Left lung (tissue), 10 donors: ENCODE results near the gene NR6A1. TPM values are rescaled to one million over a fixed set of nuclear protein-coding genes. Genes with fewer than 3 reads are reported as not detected.

Experiments used
- ATAC-seq: fragments of 200-7000 bp; cut with Tn5 transposase; one replicate; pipeline ENCODE4 v1.9.1; 2020; ENCODE audit warnings: moderate library complexity
- DNase-seq, 4 donors: peaks; one replicate each; pipeline ENCODE4 v3.0.0-alpha.2; 2013 to 2020
- H3K27ac ChIP-seq, 2 donors: fragments of 200-600 bp; sonication (generic) in 1 of 2; one replicate each; pipeline versions ENCODE4 v1.5.0 to v1.8.0; 2020 to 2021
- H3K27me3 ChIP-seq, 2 donors: fragments of 200-600 bp; sonication (generic) in 1 of 2; one replicate each; pipeline versions ENCODE4 v1.5.0 to v1.8.0; 2020 to 2021
- H3K36me3 ChIP-seq, 2 donors: fragments of 200-600 bp; sonication (generic) in 1 of 2; one replicate each; pipeline versions ENCODE4 v1.5.0 to v1.8.0; 2020 to 2021
- H3K4me1 ChIP-seq, 2 donors: fragments of 200-600 bp; one replicate each; pipeline ENCODE4 v1.8.0; 2021
- H3K4me3 ChIP-seq, 2 donors: fragments of 200-600 bp; sonication (generic) in 1 of 2; one replicate each; pipeline versions ENCODE4 v1.5.0 to v1.8.0; 2020 to 2021; ENCODE audit warnings: mild to moderate bottlenecking in 1 of 2
- H3K9me3 ChIP-seq, 2 donors: fragments of 200-600 bp; sonication (generic) in 1 of 2; one replicate each; pipeline versions ENCODE4 v1.5.0 to v1.8.0; 2020 to 2021
- CTCF ChIP-seq, 2 donors: fragments of 200-600 bp; sonication (generic) in 1 of 2; IDR thresholded peaks; one replicate each; pipeline versions ENCODE4 v1.5.0 to v1.8.0; 2021; ENCODE audit warnings: antibody characterized with exemption in 2 of 2
- intact Hi-C, 2 donors: fragments of 100-400 bp; cut with DNase I; formaldehyde crosslinking; loops; one replicate each; pipeline versions ENCODE4 v1.11.2 to v1.14.2; 2022
- polyA plus RNA-seq, 6 donors: library from polyadenylated mRNA; unstranded; fragments of 120-200 nt; gene quantifications; one replicate each; pipeline ENCODE4 v1.2.1, GENCODE V29; 2013; ENCODE audit not compliant: insufficient read length in 6 of 6
- total RNA-seq, 2 donors: library from RNA; stranded (reverse); fragmentation: NEBNext Ultra II Directional; extraction: Animal tissue kit (Norgen Biotek cat#: 25700); gene quantifications; one replicate each; pipeline ENCODE4 v1.2.1, GENCODE V29; 2021
- donor health status: DM: no; HTN: yes; CAD: no.
- donor health status: DM: no; HTN: no; CAD: no.

The NR6A1 gene
- total and polyA plus RNA-seq, 8 donors: 1.2 to 4.1 (median 1.7) TPM

- H3K27ac ChIP-seq: peak overlapping the region; percentile 57 to 77
- DNase-seq: no peak
- intact Hi-C loops: no loop called here
Observed at GRCh38 chr9:124770359-124771020, 621 bp downstream of the NR6A1 start.

GRCh38 chr9:124769549-124770358 lies 1.4 kb downstream of the NR6A1 start:
- peak overlapping the region; percentile 42 to 57 for H3K27ac ChIP-seq
- DNase-seq (peak in 2 of 4 donors; percentile 54 to 92), ATAC-seq (peak; percentile 6)
- no peaks in the 10 kb centered on the region for H3K9me3 ChIP-seq
- intact Hi-C loops: no loop called here
- H3K4me1 ChIP-seq: peaks cover 0 to 57% of the 10 kb centered on the region in 2 donors
- peaks cover 26 to 59% of the 10 kb centered on the region in 2 donors for H3K27me3 ChIP-seq
- no peak for TF ChIP-seq CTCF (IDR thresholded peaks at IDR 0.05)
- no peaks in the 10 kb centered on the region for H3K36me3 ChIP-seq
- H3K4me3 ChIP-seq: peak overlapping the region; percentile 71 to 78

More at GRCh38 chr9:124770359-124771020, 621 bp downstream of the NR6A1 start:
- no peak for TF ChIP-seq CTCF (IDR thresholded peaks at IDR 0.05)
- Histone ChIP-seq H3K4me3 (peak overlapping the region; percentile 71 to 78), H3K9me3 (no peaks in the 10 kb centered on the region), H3K27me3 (peaks cover 26 to 55% of the 10 kb centered on the region in 2 donors), H3K4me1 (peaks cover 0 to 63% of the 10 kb centered on the region in 2 donors), H3K36me3 (no peaks in the 10 kb centered on the region)
- peak; percentile 12 for ATAC-seq

GRCh38 chr9:124768750-124769548 lies 2.2 kb downstream of the NR6A1 start:
- no peak for ATAC-seq
- Histone ChIP-seq H3K27me3 (peaks cover 26 to 63% of the 10 kb centered on the region in 2 donors), H3K4me3 (peak overlapping the region in 1 of 2 donors; percentile 71), H3K27ac (peak overlapping the region; percentile 4 to 42), H3K9me3 (no peaks in the 10 kb centered on the region), H3K4me1 (peaks cover 0 to 50% of the 10 kb centered on the region in 2 donors), H3K36me3 (no peaks in the 10 kb centered on the region)
- DNase-seq: no peak
- no peak for TF ChIP-seq CTCF (IDR thresholded peaks at IDR 0.05)
- intact Hi-C loops: no loop called here

- Histone ChIP-seq H3K27ac (no peak overlapping the region), H3K36me3 (no peaks in the 10 kb centered on the region), H3K4me1 (peaks cover 0 to 50% of the 10 kb centered on the region in 2 donors), H3K9me3 (no peaks in the 10 kb centered on the region), H3K27me3 (peaks cover 26 to 69% of the 10 kb centered on the region in 2 donors), H3K4me3 (no peak overlapping the region)
- intact Hi-C loops: no loop called here
- ATAC-seq: no peak
- no peak for DNase-seq
- TF ChIP-seq CTCF (IDR thresholded peaks at IDR 0.05): no peak
Observed at GRCh38 chr9:124768334-124768733, 2.8 kb downstream of the NR6A1 start.
